NT2/D1 (cell line): ENCODE data around the gene TOP3A.

ENCODE experiments used
- DNase-seq: peaks from one replicate; pipeline ENCODE4 v3.0.0-alpha.2; 2011; ENCODE audit warnings: low read depth, low spot score
- H3K27me3 ChIP-seq: 2 replicates; pipeline ENCODE4 v1.6.0; 2011; ENCODE audit warnings: mild to moderate bottlenecking; ENCODE audit not compliant: insufficient read length, insufficient read depth
- H3K36me3 ChIP-seq: 2 replicates; pipeline ENCODE4 v1.6.1; 2011; ENCODE audit warnings: mild to moderate bottlenecking, low read length, mixed read lengths; ENCODE audit not compliant: insufficient read depth, insufficient read length
- H3K4me1 ChIP-seq: 2 replicates; pipeline ENCODE4 v1.5.1; 2011; ENCODE audit not compliant: insufficient read depth, insufficient read length
- H3K4me3 ChIP-seq: 2 replicates; pipeline ENCODE4 v1.5.1; 2011; ENCODE audit warnings: low read depth; ENCODE audit not compliant: insufficient read length
- H3K9ac ChIP-seq: 2 replicates; pipeline ENCODE4 v1.6.0; 2011; ENCODE audit warnings: low read depth; ENCODE audit not compliant: insufficient read length
- H3K9me3 ChIP-seq: 2 replicates; pipeline ENCODE4 v1.5.1; 2011; ENCODE audit warnings: mild to moderate bottlenecking, low read length; ENCODE audit not compliant: insufficient read depth
- SUZ12 ChIP-seq: IDR thresholded peaks from 2 replicates; pipeline ENCODE4 v1.6.1; 2011; ENCODE audit not compliant: insufficient read length, insufficient read depth; ENCODE audit errors: extremely low read depth
- YY1 ChIP-seq: IDR thresholded peaks from 2 replicates; pipeline ENCODE4 v1.6.1; 2011; ENCODE audit not compliant: insufficient read length, insufficient read depth
- ZNF274 ChIP-seq: IDR thresholded peaks from 2 replicates; pipeline ENCODE4 v1.6.1; 2011; ENCODE audit warnings: mild to moderate bottlenecking, low read depth, low read length

Gene TOP3A

DNA sequence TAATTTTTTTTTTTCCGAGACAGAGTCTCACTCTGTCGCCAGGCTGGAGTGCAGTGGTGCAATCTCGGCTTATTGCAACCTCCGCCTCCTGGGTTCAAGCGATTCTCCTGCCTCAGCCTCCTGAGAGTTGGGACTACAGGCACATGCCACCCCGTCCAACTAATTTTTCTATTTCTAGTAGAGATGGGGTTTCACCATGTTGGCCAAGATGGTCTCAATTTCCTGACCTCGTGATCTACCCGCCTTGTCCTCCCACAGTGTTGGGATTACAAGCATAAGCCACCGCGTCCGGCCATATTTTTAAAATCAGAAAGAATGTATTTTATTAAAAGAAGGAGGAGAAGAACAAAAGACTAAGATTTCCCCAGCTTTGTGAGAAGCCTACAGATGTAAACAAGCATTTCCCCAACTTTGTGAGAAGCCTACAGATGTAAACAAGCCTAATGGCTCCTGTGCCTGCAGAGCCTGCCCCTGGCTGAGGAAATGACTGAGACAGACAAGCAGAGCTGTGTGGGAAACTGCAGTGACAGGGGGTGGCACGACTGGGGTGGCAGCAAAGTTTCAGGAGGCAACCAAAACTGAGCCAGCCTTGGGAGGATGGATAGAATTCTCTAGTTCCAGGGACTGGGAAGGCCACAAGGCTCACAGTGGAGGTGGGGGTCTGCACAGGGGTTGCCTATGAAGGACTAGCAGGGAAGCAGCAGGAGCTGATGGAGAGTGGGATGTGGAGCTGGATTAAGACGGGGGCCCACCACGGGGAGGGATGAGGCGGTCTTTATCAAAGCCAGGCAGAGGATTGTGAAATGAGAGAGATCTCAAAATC is 22.9 kb downstream of the TOP3A start:
- DNase-seq = no peak
- Histone ChIP-seq H3K4me1 (no peaks in the 10 kb centered on the region), H3K27me3 (no peaks in the 10 kb centered on the region), H3K4me3 (no peak overlapping the region), H3K9ac (no peak overlapping the region), H3K9me3 (no peaks in the 10 kb centered on the region), H3K36me3 (peaks cover 83% of the 10 kb centered on the region)
- TF ChIP-seq YY1 (no peak), ZNF274 (no peak), SUZ12 (no peak)

DNA sequence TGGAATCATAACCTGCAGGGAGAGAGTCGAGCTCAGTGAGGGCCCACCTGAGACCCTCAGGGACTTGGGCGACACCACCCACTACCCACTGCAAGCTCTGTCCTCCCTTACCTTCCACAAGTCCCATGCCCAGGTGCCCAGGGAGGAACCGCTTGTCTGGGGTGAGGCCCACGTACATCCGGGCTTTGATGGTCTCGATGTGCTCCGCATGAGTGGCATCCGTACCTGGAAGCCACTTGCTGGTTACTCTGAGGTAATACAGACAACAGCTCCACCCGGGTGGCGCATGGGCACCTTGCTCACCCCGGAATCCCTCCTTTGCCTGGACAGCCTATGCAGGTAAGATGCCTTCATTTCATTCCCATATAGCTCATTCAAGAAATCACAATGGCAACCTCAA is 29.5 kb downstream of the TOP3A start:
- Histone ChIP-seq H3K9me3 (no peaks in the 10 kb centered on the region), H3K27me3 (no peaks in the 10 kb centered on the region), H3K4me3 (no peak overlapping the region), H3K36me3 (peaks cover 83% of the 10 kb centered on the region), H3K9ac (no peak overlapping the region), H3K4me1 (no peaks in the 10 kb centered on the region)
- DNase-seq = no peak
- no peak for TF ChIP-seq YY1
- no peak for TF ChIP-seq ZNF274
- TF ChIP-seq SUZ12 = no peak

GRCh38 chr17:18281788-18282187 is 33.0 kb downstream of the TOP3A start:
- Histone ChIP-seq H3K4me1 (no peaks in the 10 kb centered on the region), H3K9ac (no peak overlapping the region), H3K36me3 (peaks cover 81% of the 10 kb centered on the region), H3K4me3 (no peak overlapping the region), H3K27me3 (no peaks in the 10 kb centered on the region), H3K9me3 (no peaks in the 10 kb centered on the region)
- TF ChIP-seq SUZ12 (no peak), ZNF274 (no peak), YY1 (no peak)
- no peak for DNase-seq

DNA sequence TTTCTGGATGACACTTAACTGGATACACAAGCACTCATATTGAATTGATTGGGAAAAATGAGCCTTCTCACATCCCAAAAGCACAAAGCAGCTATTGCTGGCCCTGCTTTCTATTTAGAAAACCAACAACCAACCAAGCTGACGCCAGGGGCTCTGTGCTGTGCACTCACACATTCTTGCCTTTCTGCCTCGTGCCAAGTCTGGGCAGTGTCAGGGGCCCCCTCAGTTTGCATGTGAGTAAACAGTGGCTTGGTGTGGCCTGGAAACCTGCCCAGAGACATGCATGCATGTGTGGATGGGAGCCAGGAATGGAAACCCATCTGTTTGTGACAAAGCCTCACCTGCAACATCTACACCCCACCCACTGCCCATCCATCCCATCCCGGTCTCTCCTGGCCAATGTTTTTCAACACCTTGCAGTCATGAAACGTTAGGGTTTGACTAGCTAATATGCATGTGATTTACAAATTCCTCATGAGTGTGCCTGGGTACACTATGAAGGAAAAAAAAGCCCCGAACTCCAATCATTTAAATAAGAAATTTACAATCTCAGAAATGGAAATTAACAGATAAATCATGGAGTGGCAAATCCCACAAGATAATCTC is 33.9 kb downstream of the TOP3A start:
- TF ChIP-seq ZNF274 = no peak
- TF ChIP-seq YY1 = no peak
- no peak for TF ChIP-seq SUZ12
- Histone ChIP-seq H3K36me3 (peaks cover 86% of the 10 kb centered on the region), H3K9ac (no peak overlapping the region), H3K9me3 (no peaks in the 10 kb centered on the region), H3K4me1 (no peaks in the 10 kb centered on the region), H3K4me3 (no peak overlapping the region), H3K27me3 (no peaks in the 10 kb centered on the region)
- DNase-seq = no peak

GRCh38 chr17:18280249-18280648 is 34.5 kb downstream of the TOP3A start:
- H3K4me1 ChIP-seq = no peaks in the 10 kb centered on the region
- no peak for DNase-seq
- H3K4me3 ChIP-seq = no peak overlapping the region
- peaks cover 82% of the 10 kb centered on the region for H3K36me3 ChIP-seq
- H3K9ac ChIP-seq = no peak overlapping the region
- no peaks in the 10 kb centered on the region for H3K9me3 ChIP-seq
- TF ChIP-seq ZNF274 (no peak), SUZ12 (no peak), YY1 (no peak)
- H3K27me3 ChIP-seq = no peaks in the 10 kb centered on the region

DNA sequence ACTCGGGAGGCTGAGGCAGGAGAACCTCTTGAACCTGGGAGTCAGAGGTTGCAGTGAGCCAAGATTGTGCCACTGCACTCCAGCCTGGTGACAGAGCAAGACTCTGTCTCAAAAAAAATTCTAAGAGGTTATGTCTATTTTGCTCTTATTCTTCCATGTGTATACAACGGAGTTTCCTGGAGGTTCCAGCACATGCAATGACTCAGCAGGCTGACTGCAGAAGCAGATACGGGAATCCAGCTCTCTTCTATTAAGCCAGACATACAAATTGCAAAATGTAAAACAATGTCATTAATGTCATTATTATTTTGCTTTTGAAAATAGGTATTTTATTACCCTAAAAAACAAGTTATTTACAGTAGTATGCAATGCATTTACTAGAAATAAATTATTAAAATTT is 35.9 kb downstream of the TOP3A start:
- DNase-seq = no peak
- Histone ChIP-seq H3K4me3 (no peak overlapping the region), H3K36me3 (peaks cover 77% of the 10 kb centered on the region)

GRCh38 chr17:18277076-18277475 is 37.7 kb downstream of the TOP3A start:
- H3K4me1 ChIP-seq = no peaks in the 10 kb centered on the region
- no peak overlapping the region for H3K9ac ChIP-seq
- H3K4me3 ChIP-seq = no peak overlapping the region
- peaks cover 73% of the 10 kb centered on the region for H3K36me3 ChIP-seq
- no peaks in the 10 kb centered on the region for H3K27me3 ChIP-seq
- no peaks in the 10 kb centered on the region for H3K9me3 ChIP-seq
- no peak for DNase-seq
- TF ChIP-seq YY1 = no peak
- no peak for TF ChIP-seq SUZ12
- TF ChIP-seq ZNF274 = no peak

More for the DNA sequence above, 35.9 kb downstream of the TOP3A start:
- Histone ChIP-seq H3K9me3 (no peaks in the 10 kb centered on the region), H3K9ac (no peak overlapping the region), H3K4me1 (no peaks in the 10 kb centered on the region), H3K27me3 (no peaks in the 10 kb centered on the region)
- no peak for TF ChIP-seq SUZ12
- no peak for TF ChIP-seq ZNF274
- no peak for TF ChIP-seq YY1
